Karpas-422 (cell line): ENCODE data around the gene MATN1. TPM values are rescaled to one million over a fixed set of nuclear protein-coding genes. Genes with fewer than 3 reads are reported as not detected.

Experiments used
- DNase-seq: peaks from one replicate; pipeline ENCODE4 v3.0.0-alpha.2; 2015
- H2AFZ ChIP-seq: fragments of 200-600 bp; sonication (generic); 2 replicates; pipeline ENCODE4 v1.6.1; 2014; ENCODE audit warnings: antibody characterized with exemption, low read length, mixed read lengths
- H3K27ac ChIP-seq: fragments of 200-600 bp; sonication (generic); 2 replicates; pipeline ENCODE4 v1.5.1; 2014; ENCODE audit warnings: mild to moderate bottlenecking, low read length, moderate library complexity
- H3K27me3 ChIP-seq: fragments of 200-600 bp; sonication (generic); 2 replicates; pipeline ENCODE4 v1.6.1; 2014; ENCODE audit warnings: low read length, mixed read lengths
- H3K36me3 ChIP-seq: fragments of 200-600 bp; sonication (generic); 2 replicates; pipeline ENCODE4 v1.6.1; 2014; ENCODE audit warnings: low read length, mixed read lengths; ENCODE audit not compliant: insufficient read depth
- H3K4me1 ChIP-seq: fragments of 200-600 bp; sonication (generic); 2 replicates; pipeline ENCODE4 v1.6.1; 2014; ENCODE audit warnings: mild to moderate bottlenecking, low read length, mixed read lengths
- H3K4me2 ChIP-seq: fragments of 200-600 bp; sonication (generic); 2 replicates; pipeline ENCODE4 v1.6.1; 2014; ENCODE audit warnings: low read length, low read depth, mild to moderate bottlenecking; ENCODE audit not compliant: poor library complexity, severe bottlenecking
- H3K4me3 ChIP-seq: fragments of 200-600 bp; sonication (generic); 2 replicates; pipeline ENCODE4 v1.5.1; 2014; ENCODE audit warnings: mild to moderate bottlenecking, antibody characterized with exemption, low read length, mixed read lengths
- H3K79me2 ChIP-seq: fragments of 200-600 bp; sonication (generic); 2 replicates; pipeline ENCODE4 v1.6.1; 2014; ENCODE audit warnings: mild to moderate bottlenecking, low read length, mixed read lengths
- H3K9ac ChIP-seq: fragments of 200-600 bp; sonication (generic); 2 replicates; pipeline ENCODE4 v1.6.0; 2014; ENCODE audit warnings: low read length
- H3K9me2 ChIP-seq: fragments of 200-600 bp; sonication (generic), shearing (Covaris generic); replicated peaks from 2 replicates; pipeline ENCODE4 v1.6.0; 2014; ENCODE audit warnings: mild to moderate bottlenecking, low read length, moderate library complexity; ENCODE audit not compliant: insufficient read depth
- H3K9me3 ChIP-seq: fragments of 300-700, 200-600 bp; sonication (generic); 2 replicates; pipeline ENCODE4 v1.6.1; 2014; ENCODE audit warnings: low read length, mixed read lengths
- H4K20me1 ChIP-seq: fragments of 200-600 bp; sonication (generic); 2 replicates; pipeline ENCODE4 v1.6.1; 2014; ENCODE audit warnings: mild to moderate bottlenecking, antibody characterized with exemption, low read length, low read depth; ENCODE audit not compliant: insufficient read depth
- total RNA-seq: library from RNA; depleted of rRNA; stranded (reverse); fragments of >200 nt; shearing (Covaris generic); gene quantifications from 2 replicates; pipeline ENCODE4 v1.2.3, GENCODE V29; 2014; ENCODE audit warnings: low replicate concordance

Gene MATN1
- total RNA-seq, 1 experiment from 2014 or later, result 0.19 TPM

DNA sequence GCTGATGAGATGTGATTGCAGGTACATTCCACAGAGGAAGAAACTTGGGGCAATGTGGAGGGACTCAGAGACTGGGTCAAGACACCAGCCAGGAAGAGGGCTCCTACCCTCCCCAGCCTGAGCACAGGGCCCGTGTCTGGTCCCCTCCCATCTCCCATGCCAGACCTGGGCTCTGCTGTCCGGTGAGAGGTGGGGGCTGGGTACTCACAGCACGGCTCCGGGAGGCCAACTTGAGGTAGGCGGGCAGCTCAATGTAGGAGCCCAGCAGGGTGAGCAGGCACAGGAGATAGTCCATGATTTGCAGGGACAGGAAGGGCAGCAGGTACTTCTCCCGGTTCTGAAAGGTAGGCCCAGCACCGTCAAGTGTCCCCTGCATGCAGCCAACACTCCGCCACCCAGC, 16.2 kb upstream of the MATN1 start:
- no peaks in the 10 kb centered on the region for H3K9me2 ChIP-seq
- no peak for DNase-seq
- H3K9me3 ChIP-seq, result no peaks in the 10 kb centered on the region
- peaks cover 18% of the 10 kb centered on the region for H3K79me2 ChIP-seq
- H4K20me1 ChIP-seq, result peaks cover 30% of the 10 kb centered on the region
- H3K4me3 ChIP-seq, result no peak overlapping the region
- H3K36me3 ChIP-seq, result peaks cover 36% of the 10 kb centered on the region
- no peak overlapping the region for H3K27ac ChIP-seq
- H2AFZ ChIP-seq, result no peak overlapping the region
- peaks cover 46% of the 10 kb centered on the region for H3K4me1 ChIP-seq
- H3K9ac ChIP-seq, result no peak overlapping the region
- H3K27me3 ChIP-seq, result no peaks in the 10 kb centered on the region
- H3K4me2 ChIP-seq, result no peak overlapping the region

GRCh38 chr1:30738715-30739559, 15.6 kb upstream of the MATN1 start:
- peaks cover 11% of the 10 kb centered on the region; the same call in 1 of the 2 replicates for H3K79me2 ChIP-seq
- H3K4me2 ChIP-seq, result no peak overlapping the region
- H4K20me1 ChIP-seq, result peaks cover 24% of the 10 kb centered on the region
- DNase-seq, result no peak
- peaks cover 36% of the 10 kb centered on the region for H3K36me3 ChIP-seq
- H3K4me3 ChIP-seq, result no peak overlapping the region
- no peaks in the 10 kb centered on the region for H3K27me3 ChIP-seq
- peaks cover 43% of the 10 kb centered on the region for H3K4me1 ChIP-seq
- no peaks in the 10 kb centered on the region for H3K9me2 ChIP-seq
- H3K9ac ChIP-seq, result no peak overlapping the region
- H3K9me3 ChIP-seq, result no peaks in the 10 kb centered on the region
- peak overlapping the region; percentile 60 for H3K27ac ChIP-seq
- no peak overlapping the region for H2AFZ ChIP-seq

GRCh38 chr1:30738040-30738714, 14.8 kb upstream of the MATN1 start:
- H3K4me3 ChIP-seq, result no peak overlapping the region
- no peak overlapping the region for H2AFZ ChIP-seq
- peaks cover 16% of the 10 kb centered on the region; the same call in 1 of the 2 replicates for H4K20me1 ChIP-seq
- no peaks in the 10 kb centered on the region for H3K9me2 ChIP-seq
- no peak overlapping the region for H3K9ac ChIP-seq
- no peaks in the 10 kb centered on the region for H3K27me3 ChIP-seq
- H3K9me3 ChIP-seq, result no peaks in the 10 kb centered on the region
- H3K27ac ChIP-seq, result peak overlapping the region; percentile 60
- DNase-seq, result no peak
- peaks cover 5% of the 10 kb centered on the region; the same call in 1 of the 2 replicates for H3K79me2 ChIP-seq
- peaks cover 42% of the 10 kb centered on the region for H3K36me3 ChIP-seq
- H3K4me2 ChIP-seq, result no peak overlapping the region
- peaks cover 43% of the 10 kb centered on the region for H3K4me1 ChIP-seq

DNA sequence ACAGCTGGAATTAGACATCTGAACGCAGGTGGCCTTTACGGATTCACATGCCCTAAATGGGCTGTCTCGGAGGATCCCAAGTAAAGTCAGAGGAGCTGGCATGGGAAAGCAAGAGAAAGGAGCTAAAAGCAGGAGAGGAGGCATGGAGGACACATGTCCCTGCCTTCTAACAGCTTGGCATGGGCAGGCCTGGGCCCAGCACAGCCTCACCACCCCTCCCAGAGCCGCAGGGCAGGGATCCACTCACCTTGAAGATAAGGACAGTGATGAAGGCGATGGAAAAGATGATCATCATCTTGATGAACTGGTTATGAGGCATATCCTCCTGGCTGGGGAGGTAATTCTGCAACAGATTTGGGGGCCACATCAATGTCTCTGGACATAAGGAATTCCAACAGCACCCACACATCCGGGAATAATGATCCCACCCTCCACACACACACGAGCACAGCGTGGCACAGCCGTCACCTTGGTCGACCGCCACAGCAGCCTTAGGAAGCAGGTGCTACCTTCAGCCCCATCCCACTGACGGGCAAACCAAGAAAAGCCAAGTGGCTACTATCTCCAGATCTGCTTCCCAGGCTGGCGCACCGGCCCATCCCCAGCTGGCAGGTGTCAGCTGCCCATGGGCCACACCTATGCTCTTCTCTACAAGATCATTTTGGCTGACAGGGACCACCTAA, 14.1 kb upstream of the MATN1 start:
- H3K4me2 ChIP-seq, result no peak overlapping the region
- H4K20me1 ChIP-seq, result peaks cover 9% of the 10 kb centered on the region; the same call in 1 of the 2 replicates
- H3K36me3 ChIP-seq, result peaks cover 39% of the 10 kb centered on the region
- no peak overlapping the region for H3K4me3 ChIP-seq
- H3K27ac ChIP-seq, result peak overlapping the region; percentile 60; the same call in 1 of the 2 replicates
- no peaks in the 10 kb centered on the region for H3K9me3 ChIP-seq
- H3K9me2 ChIP-seq, result no peaks in the 10 kb centered on the region
- H3K4me1 ChIP-seq, result peaks cover 44% of the 10 kb centered on the region
- H2AFZ ChIP-seq, result no peak overlapping the region
- H3K9ac ChIP-seq, result no peak overlapping the region
- H3K79me2 ChIP-seq, result no peaks in the 10 kb centered on the region; the same call in 1 of the 2 replicates
- H3K27me3 ChIP-seq, result no peaks in the 10 kb centered on the region
- DNase-seq, result no peak

DNA sequence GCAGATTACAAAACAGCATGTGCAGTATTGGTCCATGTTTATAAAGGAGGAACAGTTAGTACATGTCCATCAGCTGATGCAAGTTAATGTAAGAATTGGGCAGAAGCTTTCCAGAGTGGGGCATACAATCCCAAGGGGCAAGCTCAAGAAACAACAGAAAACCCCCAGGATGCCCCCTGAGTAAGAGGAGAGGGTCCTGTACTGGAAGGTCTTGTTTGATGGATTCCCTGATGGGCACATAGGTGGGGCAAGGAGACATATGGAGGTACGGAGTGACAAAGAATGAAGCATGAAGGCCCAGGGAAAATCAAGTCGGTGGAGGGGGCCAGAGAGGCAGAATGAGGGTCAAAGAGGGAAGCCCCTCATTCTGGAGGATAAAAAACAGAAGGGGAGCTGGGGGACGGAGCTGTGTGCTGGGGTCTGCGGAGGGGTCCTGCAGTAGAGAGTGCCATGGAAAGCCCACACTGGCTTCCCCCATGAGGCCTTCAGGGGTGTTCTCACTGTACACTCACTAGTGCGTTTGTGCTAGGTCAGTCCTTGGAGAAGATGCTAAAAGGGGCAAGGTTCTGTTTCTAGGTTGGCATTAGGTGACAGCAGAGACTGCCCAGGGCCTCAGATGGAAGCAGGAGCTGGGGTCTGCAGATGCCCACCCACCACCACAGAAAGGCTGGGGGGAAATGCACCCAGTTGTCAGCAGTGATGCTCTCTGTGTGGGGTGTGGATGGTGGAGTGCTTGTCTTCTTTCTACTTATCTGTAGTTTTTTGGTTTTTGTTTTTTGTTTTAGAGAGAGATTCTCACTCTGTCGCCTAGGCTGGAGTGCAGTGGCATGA, 12.5 kb upstream of the MATN1 start:
- DNase-seq, result no peak
- Histone ChIP-seq H3K27ac (no peak overlapping the region), H3K4me1 (peaks cover 47% of the 10 kb centered on the region), H2AFZ (no peak overlapping the region), H3K9me2 (no peaks in the 10 kb centered on the region), H3K27me3 (no peaks in the 10 kb centered on the region), H3K79me2 (no peaks in the 10 kb centered on the region), H3K4me2 (no peak overlapping the region), H3K9me3 (no peaks in the 10 kb centered on the region), H3K4me3 (no peak overlapping the region), H4K20me1 (no peaks in the 10 kb centered on the region), H3K9ac (no peak overlapping the region), H3K36me3 (peaks cover 34% of the 10 kb centered on the region)

GRCh38 chr1:30735124-30735523, 11.7 kb upstream of the MATN1 start:
- Histone ChIP-seq H3K9ac (no peak overlapping the region), H3K4me1 (peaks cover 54% of the 10 kb centered on the region), H2AFZ (no peak overlapping the region), H3K79me2 (no peaks in the 10 kb centered on the region), H3K27me3 (no peaks in the 10 kb centered on the region), H3K9me2 (no peaks in the 10 kb centered on the region), H3K27ac (no peak overlapping the region; the same call in 1 of the 2 replicates), H3K9me3 (no peaks in the 10 kb centered on the region), H3K4me3 (no peak overlapping the region), H3K4me2 (no peak overlapping the region), H4K20me1 (no peaks in the 10 kb centered on the region), H3K36me3 (peaks cover 29% of the 10 kb centered on the region; the same call in 1 of the 2 replicates)
- no peak for DNase-seq

- no peaks in the 10 kb centered on the region for H4K20me1 ChIP-seq
- H3K36me3 ChIP-seq, result peaks cover 26% of the 10 kb centered on the region; the same call in 1 of the 2 replicates
- H3K4me3 ChIP-seq, result no peak overlapping the region
- peaks cover 60% of the 10 kb centered on the region for H3K4me1 ChIP-seq
- H2AFZ ChIP-seq, result no peak overlapping the region
- no peaks in the 10 kb centered on the region for H3K9me3 ChIP-seq
- no peak overlapping the region for H3K4me2 ChIP-seq
- H3K9ac ChIP-seq, result no peak overlapping the region
- H3K27me3 ChIP-seq, result no peaks in the 10 kb centered on the region
- DNase-seq, result no peak
- peak overlapping the region; percentile 94 for H3K27ac ChIP-seq
- no peaks in the 10 kb centered on the region for H3K9me2 ChIP-seq
- H3K79me2 ChIP-seq, result no peaks in the 10 kb centered on the region
These were observed 11.2 kb upstream of the MATN1 start for GRCh38 chr1:30734580-30734979.
